ENCODE measurements around the gene PLCL2.

Gene PLCL2

DNA sequence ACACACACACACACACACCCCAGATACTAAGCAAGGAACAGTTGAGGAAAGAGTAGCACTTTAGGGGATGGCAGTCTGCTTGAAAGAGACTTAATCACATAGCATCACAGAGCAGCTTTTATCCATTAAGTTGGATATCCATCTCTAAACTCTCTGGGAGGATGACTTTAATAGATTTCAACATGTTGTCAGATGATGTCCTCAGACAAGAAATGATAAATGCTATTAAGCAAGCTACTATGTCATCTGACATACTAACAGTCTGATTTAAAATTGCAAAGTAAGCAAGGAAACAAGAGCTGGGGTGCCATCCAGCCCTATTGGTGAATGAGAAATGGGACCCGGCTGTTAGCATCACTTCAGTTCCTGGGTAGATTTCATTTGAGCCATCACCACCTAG is 136.9 kb downstream of the PLCL2 start:
- H3K9me3 Mint-ChIP-seq = no peaks in the 10 kb centered on the region
- H3K4me1 Mint-ChIP-seq (ENCODE audit: low read depth) = peaks cover 40% of the 10 kb centered on the region
- DNase-seq (ENCODE audit: low spot score) = no peak
- no peaks in the 10 kb centered on the region for H3K27me3 Mint-ChIP-seq (ENCODE audit: low read depth)
- peak overlapping the region; percentile 11 for H3K27ac Mint-ChIP-seq
- H3K36me3 Mint-ChIP-seq (ENCODE audit: low read depth) = peaks cover 41% of the 10 kb centered on the region
- peak overlapping the region; percentile 46 for H3K4me3 Mint-ChIP-seq

DNA sequence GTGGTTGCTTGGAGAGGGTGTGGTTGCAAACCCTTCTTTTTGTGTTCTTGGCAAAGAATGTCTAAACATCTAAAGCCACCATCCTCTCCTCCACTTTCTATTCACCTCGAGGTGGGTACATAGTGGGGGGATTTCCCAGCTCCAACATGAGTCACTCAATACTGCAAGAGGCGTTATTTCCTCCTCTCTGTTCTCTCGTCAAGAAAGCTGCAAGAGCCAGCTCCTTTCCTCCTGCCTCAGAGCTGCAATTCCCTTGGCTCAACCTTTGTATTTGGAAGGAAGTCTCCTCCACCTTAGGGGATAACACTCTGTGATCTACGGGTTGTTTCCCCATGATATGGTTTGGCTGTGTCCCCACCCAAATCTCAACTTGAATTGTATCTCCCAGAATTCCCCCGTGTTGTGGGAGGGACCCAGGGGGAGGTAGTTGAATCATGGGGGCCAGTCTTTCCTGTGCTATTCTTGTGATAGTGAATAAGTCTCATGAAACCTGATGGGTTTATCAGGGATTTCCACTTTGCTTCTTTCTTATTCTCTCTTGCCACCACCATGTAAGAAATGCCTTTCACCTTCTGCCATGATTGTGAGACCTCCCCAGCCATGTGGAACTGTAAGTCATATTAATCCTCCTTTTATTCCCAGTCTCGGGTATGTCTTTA is 138.4 kb downstream of the PLCL2 start:
- no peaks in the 10 kb centered on the region for H3K9me3 Mint-ChIP-seq
- H3K27ac Mint-ChIP-seq = peak overlapping the region; percentile 78
- H3K36me3 Mint-ChIP-seq (ENCODE audit: low read depth) = peaks cover 33% of the 10 kb centered on the region
- peak; percentile 70 for DNase-seq (ENCODE audit: low spot score)
- H3K27me3 Mint-ChIP-seq (ENCODE audit: low read depth) = no peaks in the 10 kb centered on the region
- peaks cover 44% of the 10 kb centered on the region for H3K4me1 Mint-ChIP-seq (ENCODE audit: low read depth)
- H3K4me3 Mint-ChIP-seq = peak overlapping the region; percentile 30

DNA sequence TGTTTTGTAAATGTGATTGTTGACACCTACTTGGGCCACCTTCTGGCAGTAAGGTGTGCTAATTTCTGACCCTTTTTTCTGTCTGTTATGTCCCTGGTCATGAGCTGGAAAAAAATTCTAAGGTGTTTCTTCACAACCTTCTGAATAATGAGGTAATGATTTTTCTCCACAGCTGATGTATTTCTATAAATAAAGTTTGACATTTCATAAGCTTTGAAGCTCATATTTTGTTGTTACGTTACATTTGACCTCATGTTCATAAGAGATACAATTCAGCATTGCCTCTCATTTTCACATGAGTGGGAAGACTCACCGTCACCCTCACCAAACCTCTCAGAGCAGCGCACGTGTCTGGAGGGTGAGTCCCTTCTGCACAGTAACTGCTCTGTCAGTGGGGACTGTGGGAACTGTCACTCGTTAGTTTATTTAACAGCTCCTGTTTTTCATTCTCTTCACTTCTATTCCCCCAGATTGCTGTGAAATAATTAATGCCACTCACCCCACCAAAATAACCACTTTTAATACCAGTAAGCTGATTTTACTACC is 140.9 kb downstream of the PLCL2 start:
- H3K27ac Mint-ChIP-seq = no peak overlapping the region

DNA sequence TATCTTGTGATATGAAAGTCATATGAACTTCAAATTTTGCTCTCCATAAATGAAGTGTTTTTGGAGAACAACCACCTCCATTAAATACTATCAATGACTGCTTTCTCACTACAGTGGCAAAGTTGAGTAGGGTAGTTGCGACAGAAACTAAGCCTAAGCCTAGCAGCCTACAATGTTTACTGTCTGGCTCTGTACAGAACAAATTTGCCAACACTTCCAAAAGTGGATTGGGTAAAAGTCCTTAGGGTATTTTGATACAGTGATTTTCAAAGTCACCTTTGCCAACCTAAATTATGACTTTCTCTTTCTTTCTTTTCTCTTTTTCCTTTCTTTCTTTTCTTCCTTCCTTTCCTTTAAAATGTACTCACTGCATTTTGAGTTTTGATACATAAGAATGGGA is 142.6 kb downstream of the PLCL2 start:
- no peak for DNase-seq (ENCODE audit: low spot score)
- H3K9me3 Mint-ChIP-seq = no peaks in the 10 kb centered on the region
- no peaks in the 10 kb centered on the region for H3K27me3 Mint-ChIP-seq (ENCODE audit: low read depth)
- no peak overlapping the region for H3K27ac Mint-ChIP-seq
- peaks cover 49% of the 10 kb centered on the region for H3K4me1 Mint-ChIP-seq (ENCODE audit: low read depth)
- peaks cover 30% of the 10 kb centered on the region for H3K36me3 Mint-ChIP-seq (ENCODE audit: low read depth)
- no peak overlapping the region for H3K4me3 Mint-ChIP-seq

More for the DNA sequence above, 140.9 kb downstream of the PLCL2 start:
- peak; percentile 29 for DNase-seq (ENCODE audit: low spot score)
- no peak overlapping the region for H3K4me3 Mint-ChIP-seq
- H3K9me3 Mint-ChIP-seq = no peaks in the 10 kb centered on the region
- no peaks in the 10 kb centered on the region for H3K27me3 Mint-ChIP-seq (ENCODE audit: low read depth)
- peaks cover 37% of the 10 kb centered on the region for H3K36me3 Mint-ChIP-seq (ENCODE audit: low read depth)
- peaks cover 57% of the 10 kb centered on the region for H3K4me1 Mint-ChIP-seq (ENCODE audit: low read depth)

DNA sequence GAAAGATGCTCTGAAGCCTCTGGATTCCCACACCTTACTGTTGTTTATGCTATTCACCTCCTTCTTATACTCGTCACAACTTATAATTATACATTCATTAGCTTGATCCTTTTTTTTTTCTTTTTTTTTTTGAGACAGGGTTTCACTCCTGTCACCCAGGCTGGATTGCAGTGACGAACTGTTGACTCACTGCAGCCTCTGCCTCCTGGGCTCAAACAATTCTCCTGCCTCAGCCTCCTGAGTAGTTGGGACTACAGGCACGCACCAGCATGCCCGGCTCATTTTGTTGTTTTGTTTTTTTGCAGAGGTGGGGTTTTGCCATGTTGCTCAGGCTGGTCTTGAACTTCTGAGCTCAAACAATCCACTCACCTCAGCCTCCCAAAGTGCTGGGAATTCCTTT is 143.6 kb downstream of the PLCL2 start:
- Mint-ChIP-seq H3K4me3 (no peak overlapping the region), H3K9me3 (no peaks in the 10 kb centered on the region), H3K36me3 (ENCODE audit: low read depth) (peaks cover 25% of the 10 kb centered on the region), H3K4me1 (ENCODE audit: low read depth) (peaks cover 50% of the 10 kb centered on the region), H3K27me3 (ENCODE audit: low read depth) (no peaks in the 10 kb centered on the region), H3K27ac (no peak overlapping the region)
- no peak for DNase-seq (ENCODE audit: low spot score)

DNA sequence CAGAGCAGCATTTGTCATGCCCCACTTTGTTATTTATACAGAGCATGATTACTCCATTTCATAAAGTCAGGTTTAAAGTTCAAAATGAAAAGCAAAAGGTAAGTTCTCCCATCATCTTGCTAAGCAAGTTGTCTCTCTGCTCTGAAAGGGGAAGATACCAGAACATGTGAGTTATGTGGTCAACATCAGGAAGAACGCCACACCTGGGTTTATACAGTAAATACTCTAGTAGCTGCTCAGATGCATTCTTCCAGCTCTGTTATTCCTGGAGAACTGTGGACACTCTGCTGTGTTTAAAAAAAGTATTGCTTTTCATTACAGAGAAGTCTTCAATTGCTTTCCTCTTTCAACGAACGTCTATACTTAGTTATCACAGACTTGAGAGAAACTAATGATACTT is 145.7 kb downstream of the PLCL2 start:
- Mint-ChIP-seq H3K4me3 (no peak overlapping the region), H3K27me3 (ENCODE audit: low read depth) (no peaks in the 10 kb centered on the region), H3K9me3 (no peaks in the 10 kb centered on the region), H3K4me1 (ENCODE audit: low read depth) (peaks cover 52% of the 10 kb centered on the region), H3K27ac (no peak overlapping the region), H3K36me3 (ENCODE audit: low read depth) (peaks cover 16% of the 10 kb centered on the region)
- DNase-seq (ENCODE audit: low spot score) = no peak

DNA sequence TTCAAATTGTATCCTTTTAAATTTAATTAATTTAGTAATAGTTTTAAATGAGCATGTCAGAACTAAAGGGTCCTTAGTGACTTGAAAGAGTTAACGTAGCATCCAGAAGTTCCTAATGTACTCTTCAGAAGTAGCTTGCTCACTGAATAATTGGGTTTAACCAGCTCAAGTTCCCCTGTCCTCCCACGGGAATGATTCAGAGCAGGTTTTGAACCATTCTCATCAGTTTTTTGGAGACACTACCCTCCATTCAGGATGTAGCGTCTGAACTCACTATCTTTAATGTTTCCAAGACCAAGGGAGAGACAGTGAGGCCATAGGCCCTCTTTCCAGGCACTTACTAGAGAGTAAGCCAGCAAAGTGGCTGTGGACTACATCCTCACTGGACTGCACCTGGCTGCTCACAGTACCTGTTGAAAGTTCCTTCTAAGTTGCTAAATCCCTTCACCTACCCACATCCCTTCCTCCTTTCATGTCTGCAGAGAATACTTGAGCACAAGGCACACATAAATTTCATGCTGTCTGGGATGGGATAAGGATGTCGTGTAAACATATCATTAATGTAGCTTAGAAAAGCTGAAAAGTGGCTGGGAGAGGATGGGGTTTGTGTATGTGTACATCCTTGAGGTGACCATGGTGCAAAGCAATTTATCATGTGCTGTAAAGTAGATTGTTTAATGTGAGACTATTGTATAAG is 146.3 kb downstream of the PLCL2 start:
- peaks cover 54% of the 10 kb centered on the region for H3K4me1 Mint-ChIP-seq (ENCODE audit: low read depth)
- peaks cover 14% of the 10 kb centered on the region for H3K36me3 Mint-ChIP-seq (ENCODE audit: low read depth)
- H3K9me3 Mint-ChIP-seq = no peaks in the 10 kb centered on the region
- no peaks in the 10 kb centered on the region for H3K27me3 Mint-ChIP-seq (ENCODE audit: low read depth)
- no peak for DNase-seq (ENCODE audit: low spot score)
- no peak overlapping the region for H3K27ac Mint-ChIP-seq
- no peak overlapping the region for H3K4me3 Mint-ChIP-seq

DNA sequence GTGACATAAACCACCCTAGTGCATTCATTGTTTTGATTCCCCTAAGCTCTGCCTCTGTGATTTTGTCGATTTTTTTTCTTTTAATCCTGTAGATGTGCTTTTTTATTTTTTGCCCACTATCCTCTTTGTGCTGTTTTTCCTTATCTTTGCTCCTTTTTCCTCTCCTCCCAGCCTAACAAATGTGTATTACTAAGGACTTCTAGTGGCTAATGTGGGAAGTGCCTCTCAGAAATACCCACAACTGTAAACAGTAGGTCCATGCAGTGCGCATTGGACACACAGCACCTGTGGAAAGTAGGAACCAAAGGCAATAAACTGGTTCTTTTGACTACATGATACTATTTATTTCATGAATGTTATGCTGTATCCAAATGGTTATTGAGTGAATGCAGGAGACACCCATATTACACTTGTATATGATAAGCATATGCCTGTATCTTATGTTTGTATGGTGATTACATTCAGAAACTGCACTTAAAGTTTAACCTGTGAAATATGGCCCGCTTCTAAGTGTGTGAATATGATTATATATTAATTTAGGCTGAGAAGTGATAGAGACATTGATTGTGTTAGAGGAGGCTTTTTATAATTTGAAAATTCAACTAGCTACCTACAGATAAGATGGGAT is 147.8 kb downstream of the PLCL2 start:
- H3K9me3 Mint-ChIP-seq = no peaks in the 10 kb centered on the region
- DNase-seq (ENCODE audit: low spot score) = no peak
- H3K27me3 Mint-ChIP-seq (ENCODE audit: low read depth) = no peaks in the 10 kb centered on the region
- H3K27ac Mint-ChIP-seq = no peak overlapping the region
- peaks cover 55% of the 10 kb centered on the region for H3K4me1 Mint-ChIP-seq (ENCODE audit: low read depth)
- peaks cover 11% of the 10 kb centered on the region for H3K36me3 Mint-ChIP-seq (ENCODE audit: low read depth)
- no peak overlapping the region for H3K4me3 Mint-ChIP-seq

DNA sequence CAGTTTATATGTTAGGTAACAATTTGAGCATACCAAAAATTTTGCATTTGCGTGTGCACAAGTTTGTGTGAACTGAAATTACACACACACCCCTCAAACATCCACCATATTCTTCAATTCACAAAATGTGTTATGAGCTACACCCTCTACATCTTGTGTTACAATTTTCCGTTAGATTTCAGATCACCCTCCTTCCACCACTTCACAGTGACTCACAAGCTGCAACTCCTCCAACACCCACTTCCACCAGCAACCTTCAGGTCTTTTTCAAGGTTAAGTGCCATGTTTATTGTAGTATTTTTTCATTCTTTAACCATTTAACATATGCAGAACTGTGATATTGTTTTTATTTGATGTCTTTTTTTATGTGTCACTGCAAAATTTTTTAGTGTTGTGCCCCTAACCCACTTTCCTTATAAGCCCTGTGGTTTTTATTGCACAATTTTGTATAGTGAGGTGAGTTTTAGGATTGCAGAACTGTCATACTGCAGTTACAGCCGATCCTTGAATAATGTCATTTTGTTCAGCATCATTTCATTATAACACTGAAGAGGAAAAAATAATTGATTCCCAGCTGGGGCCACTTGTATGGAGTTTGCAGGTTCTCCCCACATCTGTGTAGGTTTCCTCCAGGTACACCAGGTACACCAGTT is 148.9 kb downstream of the PLCL2 start:
- DNase-seq (ENCODE audit: low spot score) = no peak
- Mint-ChIP-seq H3K4me3 (no peak overlapping the region), H3K27me3 (ENCODE audit: low read depth) (no peaks in the 10 kb centered on the region), H3K36me3 (ENCODE audit: low read depth) (peaks cover 11% of the 10 kb centered on the region), H3K9me3 (no peaks in the 10 kb centered on the region), H3K4me1 (ENCODE audit: low read depth) (peaks cover 51% of the 10 kb centered on the region), H3K27ac (no peak overlapping the region)

DNA sequence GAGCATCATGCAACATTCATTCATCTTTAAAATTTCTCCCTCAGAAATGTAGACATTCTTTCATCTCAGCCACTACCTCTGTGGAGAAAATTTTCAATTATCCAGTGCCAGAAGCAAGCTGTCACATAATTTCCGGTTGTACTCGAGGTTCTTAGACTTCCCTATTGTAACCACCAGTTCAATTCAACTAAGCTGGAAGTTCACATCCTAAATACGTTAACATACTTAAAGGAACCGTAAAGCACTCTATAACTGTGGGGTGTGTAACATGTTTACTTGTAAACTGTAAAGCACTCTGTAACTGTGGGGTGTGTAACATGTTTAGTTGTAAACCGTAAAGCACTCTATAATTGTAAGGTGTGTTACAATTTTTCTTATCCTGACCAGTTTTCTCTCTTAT is 150.3 kb downstream of the PLCL2 start:
- DNase-seq (ENCODE audit: low spot score) = no peak
- no peak overlapping the region for H3K27ac Mint-ChIP-seq
- H3K4me1 Mint-ChIP-seq (ENCODE audit: low read depth) = peaks cover 52% of the 10 kb centered on the region
- no peaks in the 10 kb centered on the region for H3K9me3 Mint-ChIP-seq
- no peak overlapping the region for H3K4me3 Mint-ChIP-seq
- peaks cover 9% of the 10 kb centered on the region for H3K36me3 Mint-ChIP-seq (ENCODE audit: low read depth)
- H3K27me3 Mint-ChIP-seq (ENCODE audit: low read depth) = no peaks in the 10 kb centered on the region

DNA sequence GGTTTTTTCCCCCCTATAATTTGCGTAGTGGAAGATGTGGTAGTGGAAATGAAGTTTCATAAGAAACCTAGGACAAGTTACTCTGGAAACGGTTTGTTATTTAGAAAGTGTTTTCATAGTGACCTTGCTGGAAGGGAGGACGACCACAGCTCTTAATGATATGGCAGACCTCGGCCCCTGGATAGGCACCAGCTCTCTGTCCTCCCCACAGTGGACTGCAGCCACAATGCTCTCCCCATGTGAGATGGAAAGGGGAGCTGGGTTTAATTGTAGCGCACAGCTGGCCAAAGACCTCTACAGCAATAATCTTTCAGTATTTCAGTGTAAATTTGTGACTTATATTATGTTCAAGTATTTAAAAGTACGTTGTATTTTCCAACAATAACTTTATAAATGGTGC is 151.2 kb downstream of the PLCL2 start:
- Mint-ChIP-seq H3K36me3 (ENCODE audit: low read depth) (peaks cover 13% of the 10 kb centered on the region), H3K4me3 (no peak overlapping the region), H3K4me1 (ENCODE audit: low read depth) (peaks cover 50% of the 10 kb centered on the region), H3K27me3 (ENCODE audit: low read depth) (no peaks in the 10 kb centered on the region), H3K27ac (no peak overlapping the region), H3K9me3 (no peaks in the 10 kb centered on the region)
- DNase-seq (ENCODE audit: low spot score) = no peak

DNA sequence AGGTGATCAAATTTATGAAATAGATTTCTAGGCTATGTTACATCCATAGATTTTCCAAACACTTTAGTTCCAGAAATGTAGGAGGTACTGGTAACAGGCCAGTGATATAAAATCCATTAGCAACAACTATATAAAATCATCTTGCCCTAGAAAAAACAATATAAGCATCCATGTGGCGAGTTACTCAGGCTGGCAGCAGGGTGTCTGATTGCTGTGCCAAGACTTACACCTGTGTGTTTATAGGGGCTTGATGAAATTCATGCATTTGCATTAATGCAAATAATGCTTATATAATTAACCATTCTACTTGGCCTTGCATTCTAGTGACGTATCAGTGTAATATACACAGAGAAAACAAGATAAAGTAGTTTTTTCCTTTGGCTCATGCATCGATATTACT is 153.4 kb downstream of the PLCL2 start:
- DNase-seq (ENCODE audit: low spot score) = no peak
- no peaks in the 10 kb centered on the region for H3K27me3 Mint-ChIP-seq (ENCODE audit: low read depth)
- peaks cover 37% of the 10 kb centered on the region for H3K4me1 Mint-ChIP-seq (ENCODE audit: low read depth)
- H3K9me3 Mint-ChIP-seq = no peaks in the 10 kb centered on the region
- H3K4me3 Mint-ChIP-seq = no peak overlapping the region
- peaks cover 24% of the 10 kb centered on the region for H3K36me3 Mint-ChIP-seq (ENCODE audit: low read depth)
- no peak overlapping the region for H3K27ac Mint-ChIP-seq

DNA sequence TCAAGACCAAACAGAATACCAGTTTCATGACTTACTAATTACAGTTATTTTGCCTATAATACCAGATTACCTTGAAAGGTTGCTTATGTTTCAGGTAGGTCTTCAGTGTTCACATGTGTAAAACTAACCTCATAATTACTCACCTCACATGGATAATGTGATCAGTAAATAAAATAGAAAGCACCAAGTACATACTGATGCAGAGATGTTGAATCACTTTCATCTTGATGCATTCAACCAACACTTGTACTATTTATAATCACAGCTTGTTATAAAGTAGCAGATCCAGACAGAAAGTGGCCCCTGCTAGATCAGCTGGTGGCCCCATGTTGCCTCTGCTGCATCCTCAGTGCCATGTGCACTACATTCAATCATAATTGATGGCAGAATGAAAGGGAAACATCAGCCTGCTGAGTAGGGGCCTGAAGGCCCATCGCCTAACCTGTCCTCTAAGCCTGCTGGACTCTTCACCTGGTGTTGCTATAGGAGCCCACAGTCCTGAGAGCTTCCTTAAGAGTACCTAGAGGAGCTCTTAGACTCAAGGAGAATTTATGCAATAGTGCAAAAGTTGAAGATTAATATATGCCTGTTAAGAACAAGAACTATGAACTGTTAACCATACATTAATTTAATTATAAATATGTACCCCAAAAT is 154.3 kb downstream of the PLCL2 start:
- DNase-seq (ENCODE audit: low spot score) = no peak
- H3K4me3 Mint-ChIP-seq = no peak overlapping the region
- H3K9me3 Mint-ChIP-seq = no peaks in the 10 kb centered on the region
- H3K27ac Mint-ChIP-seq = no peak overlapping the region
- H3K4me1 Mint-ChIP-seq (ENCODE audit: low read depth) = peaks cover 36% of the 10 kb centered on the region
- peaks cover 31% of the 10 kb centered on the region for H3K36me3 Mint-ChIP-seq (ENCODE audit: low read depth)
- no peaks in the 10 kb centered on the region for H3K27me3 Mint-ChIP-seq (ENCODE audit: low read depth)

All from T-helper 2 cell treated with Interferon-gamma antibody and Interleukin-4, amounts not matched to agents 5 μg/mL and 100 μg/mL, for 36 hours (primary cell).